Left ventricle myocardium superior (tissue), 1 donor: ENCODE data around the gene PPBP. TPM values are rescaled to one million over a fixed set of nuclear protein-coding genes. Genes with fewer than 3 reads are reported as not detected.
A peak's percentile ranks its signal among the peaks of the same experiment; 100 is the strongest.
"Not testable (repeated sequence)": the region's sequence is repeated elsewhere in the genome, so short reads cannot be mapped to it uniquely, and the experiment has no call there.

Experiments used
- ATAC-seq: fragments of 200-7000 bp; cut with Tn5 transposase; one replicate; pipeline ENCODE4 v1.9.1; 2020; ENCODE audit warnings: mild to moderate bottlenecking, moderate library complexity
- DNase-seq: peaks from one replicate; pipeline ENCODE4 v3.0.0-alpha.2; 2020
- intact Hi-C: fragments of 100-400 bp; cut with micrococcal nuclease; formaldehyde crosslinking; loops from one replicate; pipeline ENCODE4 v1.11.0; 2022
- total RNA-seq: library from RNA; stranded (reverse); fragmentation: NEBNext Ultra II Directional; extraction: Animal tissue kit (Norgen Biotek cat#: 25700); gene quantifications from one replicate; pipeline ENCODE4 v1.2.1, GENCODE V29; 2021
- donor health status: DM: no; HTN: yes; CAD: no; lungs with severe emphysema.

Gene PPBP
- total RNA-seq, 1 donor from 2014 or later: 0.74 TPM

DNA sequence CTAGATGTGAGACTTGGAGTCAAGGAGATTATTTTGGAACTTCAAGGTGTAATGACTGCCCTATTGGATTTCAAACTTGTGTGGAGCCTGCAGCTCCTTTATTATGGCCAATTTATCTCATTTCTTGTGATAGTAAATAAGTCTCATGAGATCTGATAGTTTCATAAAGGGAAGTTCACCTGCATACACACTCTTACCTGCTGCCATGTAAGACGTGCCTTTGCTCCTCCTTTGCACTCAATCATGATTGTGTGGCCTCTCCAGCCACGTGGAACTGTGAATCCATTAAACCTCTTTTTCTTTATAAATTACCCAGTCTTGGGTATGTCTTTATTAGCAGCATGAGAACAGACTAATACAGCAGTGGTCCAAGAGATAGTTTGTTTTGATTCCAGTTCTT lies 25.3 kb downstream of the PPBP start:
- DNase-seq (no peak), ATAC-seq (no peak)
- intact Hi-C loops: no loop called here

DNA sequence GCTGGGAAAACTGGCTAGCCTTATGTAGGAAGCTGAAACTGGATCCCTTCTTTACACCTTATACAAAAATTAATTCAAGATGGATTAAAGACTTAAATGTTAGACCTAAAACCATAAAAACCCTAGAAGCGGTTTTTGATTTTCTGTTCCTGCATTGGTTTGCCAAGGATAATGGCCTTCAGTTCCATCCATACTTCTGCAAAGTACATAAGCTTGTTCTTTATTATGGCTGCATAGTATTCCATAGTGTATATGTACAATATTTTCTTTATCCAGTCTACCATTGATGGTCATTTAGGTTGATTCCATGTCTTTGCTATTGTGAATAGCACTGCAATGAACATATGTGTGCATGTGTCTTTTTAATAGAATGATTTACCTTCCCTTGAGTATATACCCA lies 28.9 kb downstream of the PPBP start:
- DNase-seq, intact Hi-C loops, ATAC-seq: not testable (repeated sequence)

- DNase-seq: no peak
Measured at GRCh38 chr4:73952352-73952751, 35.6 kb downstream of the PPBP start.

DNA sequence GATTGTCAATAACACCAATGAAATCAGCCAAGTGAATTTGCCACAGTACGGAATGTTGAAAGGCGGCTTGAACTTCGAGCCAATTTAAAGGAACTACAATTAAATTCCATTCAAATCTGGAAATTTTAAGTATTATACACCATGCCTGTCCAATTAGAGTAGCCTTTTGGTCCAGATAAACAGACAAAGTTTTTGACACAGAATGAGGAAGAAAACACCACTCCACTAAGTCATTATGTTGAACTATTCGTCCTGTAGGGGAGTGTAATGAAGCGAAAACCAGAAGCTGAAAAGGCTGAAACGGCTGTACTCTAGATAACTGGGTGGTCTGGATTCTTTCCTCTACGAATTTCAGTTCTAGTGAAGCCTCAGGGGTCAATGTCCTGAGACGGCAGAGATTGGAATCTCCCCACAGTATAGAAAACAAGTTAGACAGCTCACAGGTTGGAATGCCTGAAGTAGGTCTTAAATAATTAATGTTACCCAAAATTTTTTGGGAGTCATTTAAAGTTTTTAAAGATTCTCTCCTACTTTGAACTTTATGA lies 37.5 kb downstream of the PPBP start:
- DNase-seq, ATAC-seq, intact Hi-C loops: not testable (repeated sequence)

More at GRCh38 chr4:73952352-73952751, 35.6 kb downstream of the PPBP start:
- ATAC-seq: no peak
- intact Hi-C loops: no loop called here

GRCh38 chr4:73948990-73949706 lies 38.8 kb downstream of the PPBP start:
- DNase-seq (no peak), ATAC-seq (no peak)
- intact Hi-C loops: no loop called here

- DNase-seq (no peak), ATAC-seq (no peak)
- intact Hi-C loops: no loop called here
Measured at GRCh38 chr4:73948291-73948690, 39.7 kb downstream of the PPBP start.

- intact Hi-C loops: no loop called here
- no peak for ATAC-seq
- no peak for DNase-seq
Measured at GRCh38 chr4:73947239-73947985, 40.6 kb downstream of the PPBP start.

DNA sequence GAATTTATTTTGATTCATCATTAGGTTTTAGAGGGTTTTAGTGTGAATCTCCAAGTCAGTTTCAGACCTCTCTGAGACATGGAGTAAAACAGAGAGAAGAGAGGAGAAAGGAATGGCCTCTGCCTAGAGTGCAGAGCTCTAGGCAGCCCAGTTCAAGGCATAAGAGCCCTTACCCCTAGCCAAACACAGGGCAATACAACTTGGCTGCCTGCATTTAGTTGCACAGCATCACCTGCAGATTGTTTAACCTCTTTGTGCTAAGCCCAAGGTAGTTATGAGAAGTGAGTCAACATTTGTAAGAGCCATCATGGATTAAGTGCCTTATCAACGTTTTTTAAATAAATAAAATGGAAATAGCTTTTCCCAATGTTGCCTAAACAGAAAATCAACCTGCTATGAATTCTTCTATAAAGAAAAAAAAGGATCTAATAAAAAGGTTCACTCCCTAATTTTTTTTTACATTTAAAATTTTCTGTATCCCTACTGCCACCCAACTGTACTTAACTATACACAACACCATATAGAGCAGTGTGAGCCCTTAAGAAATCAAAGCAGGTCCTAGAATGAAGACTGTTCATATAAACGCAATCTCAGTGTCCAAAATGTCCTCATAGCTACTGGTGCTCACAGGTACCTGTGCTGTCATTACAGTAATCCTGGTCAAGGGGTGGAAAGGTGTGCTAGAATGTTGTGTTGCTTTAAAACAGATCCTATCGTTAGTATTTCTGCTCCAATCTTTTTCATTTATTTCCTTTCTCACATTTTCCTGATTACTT lies 42.1 kb downstream of the PPBP start:
- DNase-seq (no peak), ATAC-seq (no peak)
- intact Hi-C loops: no loop called here

DNA sequence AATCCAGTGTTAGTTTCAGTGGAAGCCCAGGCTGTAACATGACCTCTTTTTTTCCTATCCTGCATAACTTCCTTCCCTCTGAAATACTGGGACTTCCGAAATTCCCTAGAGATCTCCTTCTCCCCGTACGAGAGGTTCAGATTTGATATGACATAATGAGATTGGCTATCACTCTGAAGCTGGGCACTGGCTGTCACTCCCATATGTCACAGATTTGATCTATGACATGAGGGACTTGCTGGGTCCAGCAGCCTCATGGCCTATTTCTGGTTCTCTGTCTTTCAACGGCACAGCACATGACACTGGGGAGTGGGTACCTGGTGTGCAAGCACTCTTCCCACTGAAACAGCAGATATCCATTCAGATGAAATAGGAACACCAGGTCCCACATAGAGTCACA lies 42.9 kb downstream of the PPBP start:
- DNase-seq (no peak), ATAC-seq (no peak)
- intact Hi-C loops: no loop called here

DNA sequence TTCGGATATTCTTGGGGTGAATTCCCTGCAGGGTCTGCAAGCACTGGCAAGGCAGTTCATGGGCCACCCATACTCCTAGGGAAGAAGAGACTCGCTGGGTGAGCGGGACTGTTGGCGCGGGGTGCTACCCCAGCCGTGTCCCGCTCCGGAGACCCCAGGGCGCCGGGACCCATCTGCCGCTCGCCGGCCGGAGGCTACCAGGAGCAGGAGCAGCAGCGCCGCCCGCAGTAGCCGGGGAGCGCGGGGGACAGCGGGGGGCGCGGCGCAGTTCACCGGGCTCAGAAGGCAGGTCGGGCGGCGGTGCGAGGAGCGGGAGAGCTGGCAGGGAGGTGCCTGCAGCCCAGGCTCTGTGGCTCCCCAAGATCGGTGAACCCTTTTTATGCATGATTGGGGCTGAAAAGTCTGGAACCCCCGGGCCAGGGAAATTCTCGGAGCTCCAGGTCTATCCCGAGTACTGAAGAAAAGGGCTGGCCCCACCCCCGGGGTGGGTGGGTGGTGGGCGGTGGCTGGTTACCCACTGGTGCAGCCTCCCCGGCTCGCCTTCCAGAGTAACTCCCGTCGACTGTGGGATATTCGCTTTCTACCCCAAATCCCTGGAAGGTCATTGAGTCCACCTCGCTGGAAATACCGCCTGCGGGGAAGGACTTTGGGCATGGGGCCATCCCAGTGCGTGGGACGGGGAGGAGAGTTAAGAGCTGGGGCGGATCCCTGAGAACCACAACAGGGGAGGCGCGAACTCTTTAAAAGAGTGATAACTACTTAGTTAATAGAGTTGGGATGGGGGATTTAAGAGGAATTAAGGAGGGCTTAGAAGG lies 43.7 kb downstream of the PPBP start:
- intact Hi-C loops: no loop called here

GRCh38 chr4:73943555-73943954 lies 44.4 kb downstream of the PPBP start:
- intact Hi-C loops: no loop called here
- ATAC-seq: no peak
- no peak for DNase-seq

More for the DNA sequence above, 43.7 kb downstream of the PPBP start:
- peak; percentile 37 for DNase-seq
- no peak for ATAC-seq

DNA sequence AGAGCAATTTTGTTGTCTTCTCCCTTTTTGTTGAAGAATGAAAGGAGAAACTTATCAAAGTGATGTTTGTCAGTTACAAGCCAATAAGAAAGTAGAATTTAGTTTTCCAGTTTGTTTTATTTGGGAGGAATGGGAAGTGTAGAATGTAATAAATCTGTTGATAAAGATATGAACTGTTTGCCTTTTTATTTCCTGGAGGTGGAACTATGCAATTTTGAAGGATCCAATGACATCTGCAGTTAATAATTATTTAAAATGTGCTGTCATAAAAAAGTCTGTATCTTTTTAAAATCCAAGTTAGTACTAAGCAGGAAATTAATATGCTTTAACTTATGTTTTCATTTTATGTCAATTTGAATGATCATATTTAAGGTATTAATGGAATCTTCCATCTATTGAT lies 51.0 kb downstream of the PPBP start:
- no peak for ATAC-seq
- intact Hi-C loops: no loop called here
- no peak for DNase-seq

Other genes starting within 250 kb of the PPBP start
- 1.2 TPM for gene CXCL8, start 247.6 kb downstream of the PPBP start, total RNA-seq
- gene CXCL6, start 151.5 kb downstream of the PPBP start, total RNA-seq: 0.30 TPM
- not detected for gene PF4V1, start 134.9 kb downstream of the PPBP start, total RNA-seq
- gene CXCL1, start 118.8 kb downstream of the PPBP start, total RNA-seq: 3.0 TPM
- not detected for gene PF4, start 6.2 kb downstream of the PPBP start, total RNA-seq
- gene CXCL5, start 10.5 kb upstream of the PPBP start, total RNA-seq: not detected
- gene CXCL3, start 50.5 kb upstream of the PPBP start, total RNA-seq: 1.3 TPM
- 12.0 TPM for gene CXCL2, start 111.0 kb upstream of the PPBP start, total RNA-seq
- 8.5 TPM for gene MTHFD2L, start 169.9 kb upstream of the PPBP start, total RNA-seq